ENCODE data around the gene TENM4. TPM values are rescaled to one million over a fixed set of nuclear protein-coding genes. Genes with fewer than 3 reads are reported as not detected.
A peak's percentile ranks its signal among the peaks of the same experiment; 100 is the strongest.

The TENM4 gene
- under 1 TPM; 0.25 to 0.33 TPM for total RNA-seq
- under 1 TPM; 0.02 to 0.03 TPM for polyA plus RNA-seq

DNA sequence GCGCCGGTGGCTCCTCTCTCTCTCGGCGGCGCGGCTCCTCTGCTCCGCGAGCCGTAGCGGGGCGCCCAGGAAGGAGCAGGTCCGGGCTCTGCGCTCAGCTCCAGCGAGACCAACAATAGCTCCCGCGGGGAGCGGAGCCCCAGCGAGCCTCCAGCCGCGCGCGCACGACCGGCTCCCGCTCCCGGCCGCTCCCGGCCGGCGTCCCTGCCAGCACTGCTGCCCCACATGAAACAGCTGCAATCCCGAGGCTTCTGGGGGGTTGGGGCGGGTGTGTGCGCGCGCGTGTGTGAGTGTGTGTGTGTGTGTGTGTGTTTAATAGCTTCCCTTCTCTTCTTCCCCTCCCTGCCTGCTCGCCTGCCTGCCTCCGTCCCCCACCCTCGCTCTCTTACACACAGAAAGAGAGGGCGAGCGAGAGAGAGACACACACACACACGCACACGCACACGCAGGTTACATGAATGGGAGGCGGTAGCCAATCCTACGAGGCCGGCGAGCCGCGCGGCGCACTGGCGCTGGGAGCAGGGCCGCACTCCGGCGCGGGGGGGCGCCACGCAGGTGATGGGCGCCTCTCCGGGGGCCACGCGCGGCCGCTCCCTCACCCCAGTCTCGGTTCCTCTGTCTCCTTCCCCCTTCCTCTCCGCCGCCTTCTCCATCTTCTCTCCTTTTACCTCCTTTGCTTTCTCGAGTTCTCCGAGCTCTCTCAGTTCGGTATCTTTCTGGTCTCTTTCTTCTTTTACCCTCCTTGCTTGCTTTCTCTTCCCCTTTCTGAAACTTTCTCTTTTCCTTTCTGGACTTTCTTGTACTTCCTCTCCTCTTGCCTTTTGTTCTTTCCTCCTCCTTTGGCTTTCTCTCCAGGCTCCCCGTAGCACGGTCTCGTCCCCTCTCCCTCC, at the start of gene TENM4:
TENM4 (minus strand) TSS at position 460 of the 890 bp plus-strand sequence. CDS start 371,086 bp downstream, outside the sequence.
- 3% methylated on average over 73 of the region's 74 CpGs for WGBS
- Histone ChIP-seq H3K27ac (ENCODE audit: low read depth in 1 of 2, low read length in 2 of 2) (no peak within 1 kb of the TSS), H3K4me1 (ENCODE audit: control insufficient read depth in 4 of 4, insufficient read depth in 4 of 4, low read length in 3 of 4) (peaks cover 21 to 47% (median 27%) of the 10 kb centered on the region in 4 donors), H3K36me3 (ENCODE audit: control insufficient read depth in 4 of 4, insufficient read depth in 3 of 4, low read depth in 1 of 4, low read length in 3 of 4) (no peaks in the 10 kb centered on the region), H3K27me3 (ENCODE audit: control insufficient read depth in 4 of 4, insufficient read depth in 4 of 4, low read length in 3 of 4) (peaks cover 6 to 37% (median 26%) of the 10 kb centered on the region in 4 donors), H3K9me3 (ENCODE audit: control insufficient read depth in 4 of 4, low read length in 3 of 4) (peaks cover 0 to 3% (median 0%) of the 10 kb centered on the region in 4 donors), H3K4me3 (ENCODE audit: low read depth in 1 of 3, low read length in 3 of 3) (peak within 1 kb of the TSS in 2 of 3 donors; percentile 23 to 46), H3K9ac (ENCODE audit: low read depth in 1 of 2, low read length in 2 of 2) (no peak within 1 kb of the TSS)
- TF ChIP-seq HNF4G (IDR thresholded peaks at IDR 0.05) = no peak
- DNase-seq (ENCODE audit: low spot score) = no peak

DNA sequence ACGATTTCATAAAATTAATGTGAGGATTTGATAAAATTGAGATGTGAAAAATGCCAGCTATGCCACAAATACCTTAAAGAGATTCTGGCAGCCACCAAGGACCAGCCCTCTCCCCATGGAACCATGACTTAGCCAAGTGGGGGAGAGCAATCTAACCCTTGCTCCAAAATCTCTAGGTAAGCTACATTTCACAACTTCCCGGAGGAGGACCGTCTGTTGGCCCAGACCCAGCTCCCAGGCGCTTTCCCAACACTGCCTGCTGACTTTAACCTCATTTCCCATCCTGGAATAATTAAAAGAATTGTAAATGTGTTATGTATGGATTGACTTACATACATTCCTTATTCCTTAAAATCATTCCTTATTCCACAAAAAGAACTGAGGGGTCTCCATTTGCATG, 47.5 kb upstream of the TENM4 start:
- Histone ChIP-seq H3K9ac (ENCODE audit: low read depth in 1 of 2, low read length in 2 of 2) (no peak overlapping the region), H3K4me3 (ENCODE audit: low read depth in 1 of 3, low read length in 3 of 3) (no peak overlapping the region), H3K27me3 (ENCODE audit: control insufficient read depth in 4 of 4, insufficient read depth in 4 of 4, low read length in 3 of 4) (no peaks in the 10 kb centered on the region), H3K4me1 (ENCODE audit: control insufficient read depth in 4 of 4, insufficient read depth in 4 of 4, low read length in 3 of 4) (peaks cover 2 to 25% (median 18%) of the 10 kb centered on the region in 4 donors), H3K36me3 (ENCODE audit: control insufficient read depth in 4 of 4, insufficient read depth in 3 of 4, low read depth in 1 of 4, low read length in 3 of 4) (no peaks in the 10 kb centered on the region), H3K27ac (ENCODE audit: low read depth in 1 of 2, low read length in 2 of 2) (no peak overlapping the region), H3K9me3 (ENCODE audit: control insufficient read depth in 4 of 4, low read length in 3 of 4) (no peaks in the 10 kb centered on the region)
- 45% methylated on average over 4 of the region's 4 CpGs for WGBS
- TF ChIP-seq FOXA1 (IDR thresholded peaks at IDR 0.05) (no peak), GABPA (IDR thresholded peaks at IDR 0.05 in 1 of 2, conservative IDR thresholded peaks at IDR 0.05 in 1 of 2) (peak in 1 of 2 donors; percentile 61), FOXA2 (IDR thresholded peaks at IDR 0.05) (no peak), EGR1 (IDR thresholded peaks at IDR 0.05; ENCODE audit: low read depth in 2 of 2) (no peak), HNF4G (IDR thresholded peaks at IDR 0.05) (peak; percentile 9), YY1 (IDR thresholded peaks at IDR 0.05) (no peak), HNF4A (conservative IDR thresholded peaks at IDR 0.05) (peak; percentile 62 to 73), JUND (IDR thresholded peaks at IDR 0.05) (peak in 1 of 2 donors; percentile 33), NR2F2 (IDR thresholded peaks at IDR 0.05) (no peak), RAD21 (IDR thresholded peaks at IDR 0.05) (no peak), TAF1 (conservative IDR thresholded peaks at IDR 0.05) (no peak), SP1 (IDR thresholded peaks at IDR 0.05) (no peak), RXRA (IDR thresholded peaks at IDR 0.05) (peak; percentile 41 to 74)
- TF ChIP-seq, protein P1, sequence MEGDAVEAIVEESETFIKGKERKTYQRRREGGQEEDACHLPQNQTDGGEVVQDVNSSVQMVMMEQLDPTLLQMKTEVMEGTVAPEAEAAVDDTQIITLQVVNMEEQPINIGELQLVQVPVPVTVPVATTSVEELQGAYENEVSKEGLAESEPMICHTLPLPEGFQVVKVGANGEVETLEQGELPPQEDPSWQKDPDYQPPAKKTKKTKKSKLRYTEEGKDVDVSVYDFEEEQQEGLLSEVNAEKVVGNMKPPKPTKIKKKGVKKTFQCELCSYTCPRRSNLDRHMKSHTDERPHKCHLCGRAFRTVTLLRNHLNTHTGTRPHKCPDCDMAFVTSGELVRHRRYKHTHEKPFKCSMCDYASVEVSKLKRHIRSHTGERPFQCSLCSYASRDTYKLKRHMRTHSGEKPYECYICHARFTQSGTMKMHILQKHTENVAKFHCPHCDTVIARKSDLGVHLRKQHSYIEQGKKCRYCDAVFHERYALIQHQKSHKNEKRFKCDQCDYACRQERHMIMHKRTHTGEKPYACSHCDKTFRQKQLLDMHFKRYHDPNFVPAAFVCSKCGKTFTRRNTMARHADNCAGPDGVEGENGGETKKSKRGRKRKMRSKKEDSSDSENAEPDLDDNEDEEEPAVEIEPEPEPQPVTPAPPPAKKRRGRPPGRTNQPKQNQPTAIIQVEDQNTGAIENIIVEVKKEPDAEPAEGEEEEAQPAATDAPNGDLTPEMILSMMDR (IDR thresholded peaks at IDR 0.05; ENCODE audit: low read depth, low read length, missing input control) = no peak
- TF ChIP-seq, protein P2, sequence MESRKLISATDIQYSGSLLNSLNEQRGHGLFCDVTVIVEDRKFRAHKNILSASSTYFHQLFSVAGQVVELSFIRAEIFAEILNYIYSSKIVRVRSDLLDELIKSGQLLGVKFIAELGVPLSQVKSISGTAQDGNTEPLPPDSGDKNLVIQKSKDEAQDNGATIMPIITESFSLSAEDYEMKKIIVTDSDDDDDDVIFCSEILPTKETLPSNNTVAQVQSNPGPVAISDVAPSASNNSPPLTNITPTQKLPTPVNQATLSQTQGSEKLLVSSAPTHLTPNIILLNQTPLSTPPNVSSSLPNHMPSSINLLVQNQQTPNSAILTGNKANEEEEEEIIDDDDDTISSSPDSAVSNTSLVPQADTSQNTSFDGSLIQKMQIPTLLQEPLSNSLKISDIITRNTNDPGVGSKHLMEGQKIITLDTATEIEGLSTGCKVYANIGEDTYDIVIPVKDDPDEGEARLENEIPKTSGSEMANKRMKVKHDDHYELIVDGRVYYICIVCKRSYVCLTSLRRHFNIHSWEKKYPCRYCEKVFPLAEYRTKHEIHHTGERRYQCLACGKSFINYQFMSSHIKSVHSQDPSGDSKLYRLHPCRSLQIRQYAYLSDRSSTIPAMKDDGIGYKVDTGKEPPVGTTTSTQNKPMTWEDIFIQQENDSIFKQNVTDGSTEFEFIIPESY (IDR thresholded peaks at IDR 0.05) = no peak
- TF ChIP-seq, protein P3, sequence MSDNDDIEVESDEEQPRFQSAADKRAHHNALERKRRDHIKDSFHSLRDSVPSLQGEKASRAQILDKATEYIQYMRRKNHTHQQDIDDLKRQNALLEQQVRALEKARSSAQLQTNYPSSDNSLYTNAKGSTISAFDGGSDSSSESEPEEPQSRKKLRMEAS (IDR thresholded peaks at IDR 0.05) = peak; percentile 30
- TF ChIP-seq, protein P4, sequence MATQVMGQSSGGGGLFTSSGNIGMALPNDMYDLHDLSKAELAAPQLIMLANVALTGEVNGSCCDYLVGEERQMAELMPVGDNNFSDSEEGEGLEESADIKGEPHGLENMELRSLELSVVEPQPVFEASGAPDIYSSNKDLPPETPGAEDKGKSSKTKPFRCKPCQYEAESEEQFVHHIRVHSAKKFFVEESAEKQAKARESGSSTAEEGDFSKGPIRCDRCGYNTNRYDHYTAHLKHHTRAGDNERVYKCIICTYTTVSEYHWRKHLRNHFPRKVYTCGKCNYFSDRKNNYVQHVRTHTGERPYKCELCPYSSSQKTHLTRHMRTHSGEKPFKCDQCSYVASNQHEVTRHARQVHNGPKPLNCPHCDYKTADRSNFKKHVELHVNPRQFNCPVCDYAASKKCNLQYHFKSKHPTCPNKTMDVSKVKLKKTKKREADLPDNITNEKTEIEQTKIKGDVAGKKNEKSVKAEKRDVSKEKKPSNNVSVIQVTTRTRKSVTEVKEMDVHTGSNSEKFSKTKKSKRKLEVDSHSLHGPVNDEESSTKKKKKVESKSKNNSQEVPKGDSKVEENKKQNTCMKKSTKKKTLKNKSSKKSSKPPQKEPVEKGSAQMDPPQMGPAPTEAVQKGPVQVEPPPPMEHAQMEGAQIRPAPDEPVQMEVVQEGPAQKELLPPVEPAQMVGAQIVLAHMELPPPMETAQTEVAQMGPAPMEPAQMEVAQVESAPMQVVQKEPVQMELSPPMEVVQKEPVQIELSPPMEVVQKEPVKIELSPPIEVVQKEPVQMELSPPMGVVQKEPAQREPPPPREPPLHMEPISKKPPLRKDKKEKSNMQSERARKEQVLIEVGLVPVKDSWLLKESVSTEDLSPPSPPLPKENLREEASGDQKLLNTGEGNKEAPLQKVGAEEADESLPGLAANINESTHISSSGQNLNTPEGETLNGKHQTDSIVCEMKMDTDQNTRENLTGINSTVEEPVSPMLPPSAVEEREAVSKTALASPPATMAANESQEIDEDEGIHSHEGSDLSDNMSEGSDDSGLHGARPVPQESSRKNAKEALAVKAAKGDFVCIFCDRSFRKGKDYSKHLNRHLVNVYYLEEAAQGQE (IDR thresholded peaks at IDR 0.05) = no peak
- TF ChIP-seq, protein P5, sequence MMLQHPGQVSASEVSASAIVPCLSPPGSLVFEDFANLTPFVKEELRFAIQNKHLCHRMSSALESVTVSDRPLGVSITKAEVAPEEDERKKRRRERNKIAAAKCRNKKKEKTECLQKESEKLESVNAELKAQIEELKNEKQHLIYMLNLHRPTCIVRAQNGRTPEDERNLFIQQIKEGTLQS (IDR thresholded peaks at IDR 0.05) = no peak
- DNase-seq (ENCODE audit: low spot score) = peak; percentile 37
